ENCODE results near the gene CTU2. TPM values are rescaled to one million over a fixed set of nuclear protein-coding genes. Genes with fewer than 3 reads are reported as not detected.

CTU2 gene
- total RNA-seq, 1 donor from 2014 or later: 20.3 TPM

- DNase-seq (ENCODE audit: low spot score): no peak
Observed at GRCh38 chr16:88713568-88714419, 7.5 kb downstream of the CTU2 start.

DNA sequence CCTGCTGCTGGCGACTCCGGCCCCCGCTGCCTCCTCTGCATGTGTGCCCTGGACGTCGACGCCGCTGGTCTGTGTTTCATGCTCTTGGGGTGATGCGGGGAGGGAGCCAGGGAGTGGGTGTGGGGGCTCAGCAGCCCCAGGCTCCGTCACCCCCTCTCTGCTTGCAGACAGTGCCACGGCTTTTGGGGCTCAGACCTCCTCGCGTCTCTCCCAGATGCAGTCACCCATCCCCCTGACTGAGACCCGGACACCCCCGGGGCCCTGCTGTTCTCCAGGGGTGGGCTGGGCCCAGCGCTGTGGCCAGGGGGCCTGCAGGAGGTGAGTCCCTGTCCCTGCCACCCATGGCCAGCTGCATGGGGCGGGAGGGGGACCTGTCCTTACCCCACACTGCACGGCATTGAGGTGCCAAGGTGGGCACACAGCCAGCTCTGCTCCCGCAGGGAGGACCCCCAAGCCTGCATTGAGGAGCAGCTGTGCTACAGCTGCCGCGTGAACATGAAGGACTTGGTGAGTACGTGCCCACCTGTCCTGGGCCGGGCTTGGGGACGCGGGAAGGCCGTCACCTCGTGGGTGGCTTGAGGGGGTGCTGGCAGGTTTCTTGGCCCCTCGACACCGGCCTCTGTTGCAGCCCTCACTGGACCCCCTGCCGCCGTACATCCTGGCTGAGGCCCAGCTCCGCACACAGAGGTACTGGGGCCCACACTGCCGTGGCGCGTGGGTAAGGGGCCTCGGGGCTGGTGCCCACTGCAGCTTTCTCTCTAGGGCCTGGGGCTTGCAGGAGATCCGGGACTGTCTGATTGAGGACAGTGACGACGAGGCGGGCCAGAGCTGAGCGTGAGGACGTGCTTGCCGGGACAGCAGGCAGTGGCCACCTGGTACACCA lies 8.4 kb downstream of the CTU2 start:
- DNase-seq (ENCODE audit: low spot score): no peak

DNA sequence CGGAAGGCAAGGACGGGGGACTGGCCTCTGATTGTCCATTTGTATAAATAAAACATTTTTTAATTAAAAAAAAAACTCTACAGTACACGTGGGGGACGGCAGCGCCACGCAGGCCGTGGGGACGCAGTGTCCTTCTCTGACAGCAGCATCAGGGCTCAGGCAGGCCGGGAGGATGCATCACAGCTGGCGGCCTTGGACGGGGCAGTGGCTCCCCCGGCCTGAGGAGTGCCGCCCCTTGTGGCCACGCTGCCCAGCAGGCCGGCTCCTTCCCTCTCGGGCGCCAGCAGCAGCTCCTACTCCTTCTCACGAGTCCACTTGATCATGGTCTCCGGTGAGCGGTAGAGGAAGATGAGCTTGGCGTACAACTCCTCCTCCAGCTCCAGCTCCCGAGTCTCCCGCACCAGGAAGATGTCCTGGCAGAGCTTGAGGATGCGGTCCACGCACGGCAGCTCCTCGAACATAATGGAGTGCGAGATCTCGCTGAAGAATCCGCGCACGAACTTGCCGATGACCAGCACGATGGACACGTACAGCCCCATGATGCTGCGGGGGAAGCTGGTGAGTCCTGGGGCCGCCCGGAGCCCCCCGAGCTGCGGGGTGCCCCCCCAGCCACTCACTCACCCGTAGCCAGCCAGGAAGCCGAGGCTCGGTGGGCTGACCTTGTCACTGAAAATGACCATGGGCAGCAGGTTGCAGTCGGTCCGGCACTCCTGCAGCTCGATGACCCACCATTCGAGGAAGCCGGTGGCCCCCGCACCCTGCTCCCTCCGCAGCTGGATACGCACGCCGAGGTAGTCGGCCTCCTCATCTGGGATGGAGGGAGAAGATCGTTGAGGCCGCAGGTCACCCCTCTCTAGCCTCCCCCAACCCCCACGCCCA lies 9.2 kb downstream of the CTU2 start:
- DNase-seq (ENCODE audit: low spot score): no peak

DNA sequence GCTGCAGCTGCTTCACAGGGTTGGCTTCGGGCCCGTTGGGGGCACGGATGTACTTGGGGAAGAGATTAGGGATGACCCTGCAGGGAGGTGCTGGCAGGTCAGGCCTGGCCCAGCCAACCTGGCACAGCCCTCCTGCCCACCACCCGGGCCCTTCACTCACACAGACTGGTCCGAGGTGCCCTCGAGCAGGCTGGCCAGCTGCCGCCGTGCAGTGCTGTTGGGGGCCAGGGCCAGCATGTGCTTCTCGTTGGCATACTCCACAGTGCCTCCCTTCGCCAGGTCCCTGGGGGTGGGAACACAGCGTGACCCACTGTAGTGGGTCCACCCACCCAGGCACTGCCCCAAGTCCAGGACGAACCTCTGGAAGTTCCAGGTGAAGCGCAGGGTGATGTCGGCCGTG lies 9.9 kb downstream of the CTU2 start:
- no peak for DNase-seq (ENCODE audit: low spot score)

GRCh38 chr16:88716601-88717001 lies 10.3 kb downstream of the CTU2 start:
- DNase-seq (ENCODE audit: low spot score): no peak

GRCh38 chr16:88718178-88718577 lies 11.9 kb downstream of the CTU2 start:
- no peak for DNase-seq (ENCODE audit: low spot score)

GRCh38 chr16:88719267-88719932 lies 13.1 kb downstream of the CTU2 start:
- no peak for DNase-seq (ENCODE audit: low spot score)

- DNase-seq (ENCODE audit: low spot score): no peak
Observed at GRCh38 chr16:88719933-88720296, 13.6 kb downstream of the CTU2 start.

GRCh38 chr16:88720396-88720970 lies 14.2 kb downstream of the CTU2 start:
- DNase-seq (ENCODE audit: low spot score): no peak

DNA sequence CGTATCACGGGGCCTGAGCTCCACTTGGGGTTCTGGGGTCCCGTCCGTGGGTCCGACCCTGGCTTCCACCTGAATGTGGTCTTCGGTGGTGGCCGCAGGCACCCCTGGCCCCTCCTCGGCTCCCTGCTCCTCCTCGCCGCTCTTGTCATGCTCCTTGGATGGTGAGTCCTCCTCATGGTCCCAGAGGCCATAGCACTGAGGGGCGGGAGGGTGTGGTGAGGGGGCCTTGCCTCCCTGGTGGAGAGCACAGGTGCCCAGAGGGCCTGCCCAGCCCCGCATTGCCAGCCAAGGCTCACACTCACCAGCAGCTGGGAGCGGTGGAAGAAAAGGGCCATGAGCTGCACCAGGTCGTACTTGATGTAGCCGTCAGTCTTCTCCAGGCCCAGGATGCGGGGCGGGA lies 14.9 kb downstream of the CTU2 start:
- no peak for DNase-seq (ENCODE audit: low spot score)

DNA sequence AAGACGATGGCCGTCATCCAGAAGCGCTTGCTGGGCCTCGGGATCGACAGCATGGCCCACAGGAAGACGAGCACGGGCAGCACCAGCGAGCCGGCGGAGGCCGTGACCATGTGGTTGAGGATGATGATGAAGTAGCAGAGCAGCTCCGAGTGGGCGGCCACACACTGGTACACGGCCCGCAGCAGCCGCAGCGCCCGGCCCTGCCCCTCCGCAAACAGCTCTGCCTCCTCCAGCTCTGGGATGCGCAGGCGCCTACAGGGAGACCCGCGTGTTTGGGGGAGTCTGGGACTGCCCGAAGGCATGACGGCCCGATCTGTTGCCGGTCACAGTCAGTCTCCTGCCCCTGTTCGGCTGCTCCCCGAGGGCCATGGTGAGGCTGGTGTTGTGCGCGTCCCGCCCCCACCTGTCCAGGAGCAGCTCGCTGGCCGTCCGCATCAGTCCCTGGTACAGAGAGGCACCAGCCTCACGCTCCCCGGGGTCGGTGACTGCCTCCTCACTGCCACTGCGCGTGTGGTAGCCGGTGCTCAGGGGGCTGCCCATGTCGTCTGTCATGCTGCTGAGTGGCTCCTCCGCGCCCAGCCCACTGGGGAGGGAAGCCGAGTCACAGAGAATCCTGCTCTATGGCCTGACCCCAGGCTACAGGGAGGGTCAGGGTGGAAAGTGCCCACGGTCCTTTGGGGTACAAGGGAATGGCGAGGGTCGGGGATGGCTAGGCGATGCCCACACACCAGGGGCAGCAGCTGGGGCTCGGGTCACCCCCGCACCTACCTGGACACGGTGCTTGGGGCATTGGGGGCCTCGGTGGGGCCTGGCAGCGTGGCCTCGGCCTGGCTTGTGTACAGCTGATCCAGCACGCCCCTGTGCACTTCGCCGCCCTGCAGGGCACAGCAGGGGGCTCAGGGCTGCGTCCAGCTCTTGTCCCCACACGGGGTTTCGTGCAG lies 15.8 kb downstream of the CTU2 start:
- DNase-seq (ENCODE audit: low spot score): no peak

GRCh38 chr16:88722784-88723506 lies 16.6 kb downstream of the CTU2 start:
- no peak for DNase-seq (ENCODE audit: low spot score)

DNA sequence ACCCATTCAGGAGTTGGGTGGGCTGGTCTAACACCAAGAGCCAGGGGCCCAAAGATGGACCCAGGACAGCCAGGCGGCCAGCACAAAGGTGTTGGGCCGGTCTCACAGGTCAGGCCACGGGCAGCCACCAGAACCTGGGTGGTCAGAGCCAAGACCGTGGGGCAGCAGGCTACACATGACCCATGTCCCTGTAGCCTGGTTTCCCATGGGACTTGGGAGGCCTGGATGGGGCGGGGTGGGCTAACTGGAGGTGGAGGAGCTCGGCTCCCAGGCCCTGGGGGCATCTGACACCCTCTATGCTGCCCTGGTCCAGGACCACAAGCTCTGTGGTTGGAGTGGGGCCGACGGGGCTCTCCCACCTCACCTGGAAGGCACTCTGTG lies 17.2 kb downstream of the CTU2 start:
- DNase-seq (ENCODE audit: low spot score): no peak

- no peak for DNase-seq (ENCODE audit: low spot score)
Observed at GRCh38 chr16:88723911-88724310, 17.6 kb downstream of the CTU2 start.

- no peak for DNase-seq (ENCODE audit: low spot score)
Observed at GRCh38 chr16:88724855-88725555, 18.7 kb downstream of the CTU2 start.

GRCh38 chr16:88725609-88726407 lies 19.5 kb downstream of the CTU2 start:
- no peak for DNase-seq (ENCODE audit: low spot score)

- DNase-seq (ENCODE audit: low spot score): no peak
Observed at GRCh38 chr16:88726408-88726749, 20.1 kb downstream of the CTU2 start.

Measured in mesenteric fat pad (tissue), 1 donor.